GM21576 (cell line): ENCODE data around the gene FOXN4.
A peak's percentile ranks its signal among the peaks of the same experiment; 100 is the strongest.
"Not testable (repeated sequence)": the region's sequence is repeated elsewhere in the genome, so short reads cannot be mapped to it uniquely, and the experiment has no call there.

Experiments
- ATAC-seq: cut with Tn5 transposase; IDR thresholded peaks from one replicate; pipeline ENCODE4 v1.9.1; 2021; ENCODE audit warnings: mild to moderate bottlenecking, moderate library complexity; ENCODE audit not compliant: unreplicated experiment

The FOXN4 gene

DNA sequence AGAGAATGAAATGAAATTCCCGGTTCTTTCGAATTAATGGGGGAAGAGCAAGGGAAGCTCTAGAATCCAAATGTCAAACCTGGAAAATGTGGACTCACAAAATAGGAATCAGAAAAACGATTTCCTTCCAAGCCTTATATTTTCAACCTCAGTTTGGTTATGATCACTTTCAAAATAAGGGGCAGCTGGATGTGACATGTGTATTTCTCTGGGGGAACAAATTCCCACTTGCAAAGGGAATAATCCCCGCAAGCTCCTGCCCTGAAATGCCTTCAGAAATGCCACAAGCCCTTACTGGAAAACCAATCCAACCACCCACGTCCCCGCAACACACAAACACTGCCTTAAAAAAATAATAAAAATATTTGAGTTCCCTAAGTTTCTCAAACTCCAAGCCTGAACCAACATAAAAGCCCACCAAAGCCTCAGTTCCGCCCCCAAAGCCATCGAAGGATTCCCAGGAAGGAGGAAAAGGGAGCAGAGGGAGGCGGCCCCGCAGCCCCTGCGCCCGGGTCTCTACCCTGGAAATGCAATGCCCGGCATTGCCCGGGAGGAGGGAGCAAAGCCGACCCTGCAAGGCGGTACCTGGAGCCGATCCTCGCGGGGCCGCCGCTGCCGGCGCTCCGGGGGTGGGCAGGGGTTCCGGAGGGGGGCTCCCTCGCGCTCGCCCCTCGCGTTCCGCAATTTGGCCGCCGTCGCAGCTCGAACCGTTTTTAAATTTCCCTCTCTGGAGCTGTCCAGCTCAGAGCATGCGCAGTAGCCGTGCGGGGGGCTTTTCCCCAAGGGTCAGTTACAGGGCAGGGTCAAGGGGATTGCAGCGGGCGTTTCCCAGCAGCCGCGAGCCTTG lies at the start of gene FOXN4:
FOXN4 (minus strand) TSS at position 751 of the 847 bp plus-strand sequence. CDS start 963 bp downstream, outside the sequence.
- ATAC-seq = no peak

GRCh38 chr12:109358154-109358869 lies 49.2 kb upstream of the FOXN4 start:
- peak; percentile 85 for ATAC-seq

DNA sequence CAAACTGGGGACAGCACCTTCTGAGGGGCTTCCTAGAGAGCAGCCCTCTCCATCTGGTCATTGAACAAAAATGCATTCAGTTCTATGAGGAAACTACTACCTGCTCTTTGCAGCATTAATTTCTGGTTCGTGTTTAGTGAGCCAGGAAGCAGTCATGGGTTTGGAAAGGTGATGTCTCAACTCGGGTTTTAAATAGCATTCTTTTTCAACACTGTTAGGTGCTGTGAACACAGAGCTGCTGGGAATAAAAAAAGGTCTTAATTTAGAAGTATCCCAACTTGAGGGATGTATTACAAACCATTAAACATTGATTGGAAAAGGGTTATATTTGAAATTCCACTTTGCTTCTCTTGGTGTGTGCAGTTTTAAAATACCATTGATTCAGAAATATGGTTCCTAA lies 47.9 kb upstream of the FOXN4 start:
- no peak for ATAC-seq

GRCh38 chr12:109356577-109356976 lies 47.5 kb upstream of the FOXN4 start:
- ATAC-seq = no peak

GRCh38 chr12:109352184-109352583 lies 43.1 kb upstream of the FOXN4 start:
- no peak for ATAC-seq

DNA sequence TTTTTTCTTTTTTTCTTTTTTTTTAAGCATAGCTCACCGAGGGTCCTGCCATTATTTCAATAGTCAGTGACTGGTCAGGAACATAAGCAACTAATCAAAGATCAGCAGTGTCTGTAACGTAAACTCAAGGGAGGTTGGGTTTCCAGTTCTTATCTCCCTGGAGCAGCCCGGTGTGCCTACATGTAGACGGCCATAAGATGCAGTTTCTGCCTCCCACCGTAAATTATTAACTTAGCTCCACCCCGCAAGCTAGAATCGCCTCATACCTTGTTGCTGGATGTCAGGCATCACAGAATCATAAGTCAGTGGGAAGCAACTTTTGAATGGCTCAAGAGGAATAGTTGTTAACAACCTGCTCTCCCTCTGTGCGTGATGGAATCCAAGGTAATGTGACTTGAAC lies 38.5 kb upstream of the FOXN4 start, which contains the start of gene MYO1H:
MYO1H (plus strand) TSS at position 312 of the 400 bp plus-strand sequence; CDS start at position 373, 61 bp downstream.
- no peak for ATAC-seq

GRCh38 chr12:109346920-109347319 lies 37.8 kb upstream of the FOXN4 start:
- no peak for ATAC-seq

GRCh38 chr12:109345428-109345827 lies 36.3 kb upstream of the FOXN4 start:
- no peak for ATAC-seq

GRCh38 chr12:109343677-109344076 lies 34.6 kb upstream of the FOXN4 start:
- no peak for ATAC-seq

GRCh38 chr12:109336593-109336992 lies 27.5 kb upstream of the FOXN4 start:
- no peak for ATAC-seq

- no peak for ATAC-seq
These were observed 25.8 kb upstream of the FOXN4 start for GRCh38 chr12:109334887-109335286.

- ATAC-seq = no peak
These were observed 22.3 kb upstream of the FOXN4 start for GRCh38 chr12:109331301-109331952.

GRCh38 chr12:109330282-109331230 lies 21.5 kb upstream of the FOXN4 start:
- no peak for ATAC-seq

- ATAC-seq = no peak
These were observed 20.6 kb upstream of the FOXN4 start for GRCh38 chr12:109329686-109330085.

- ATAC-seq = no peak
These were observed 19.9 kb upstream of the FOXN4 start for GRCh38 chr12:109329003-109329402.

GRCh38 chr12:109321294-109321693 lies 12.2 kb upstream of the FOXN4 start:
- ATAC-seq = not testable (repeated sequence)

- no peak for ATAC-seq
These were observed 1.4 kb upstream of the FOXN4 start for GRCh38 chr12:109310247-109311125.

DNA sequence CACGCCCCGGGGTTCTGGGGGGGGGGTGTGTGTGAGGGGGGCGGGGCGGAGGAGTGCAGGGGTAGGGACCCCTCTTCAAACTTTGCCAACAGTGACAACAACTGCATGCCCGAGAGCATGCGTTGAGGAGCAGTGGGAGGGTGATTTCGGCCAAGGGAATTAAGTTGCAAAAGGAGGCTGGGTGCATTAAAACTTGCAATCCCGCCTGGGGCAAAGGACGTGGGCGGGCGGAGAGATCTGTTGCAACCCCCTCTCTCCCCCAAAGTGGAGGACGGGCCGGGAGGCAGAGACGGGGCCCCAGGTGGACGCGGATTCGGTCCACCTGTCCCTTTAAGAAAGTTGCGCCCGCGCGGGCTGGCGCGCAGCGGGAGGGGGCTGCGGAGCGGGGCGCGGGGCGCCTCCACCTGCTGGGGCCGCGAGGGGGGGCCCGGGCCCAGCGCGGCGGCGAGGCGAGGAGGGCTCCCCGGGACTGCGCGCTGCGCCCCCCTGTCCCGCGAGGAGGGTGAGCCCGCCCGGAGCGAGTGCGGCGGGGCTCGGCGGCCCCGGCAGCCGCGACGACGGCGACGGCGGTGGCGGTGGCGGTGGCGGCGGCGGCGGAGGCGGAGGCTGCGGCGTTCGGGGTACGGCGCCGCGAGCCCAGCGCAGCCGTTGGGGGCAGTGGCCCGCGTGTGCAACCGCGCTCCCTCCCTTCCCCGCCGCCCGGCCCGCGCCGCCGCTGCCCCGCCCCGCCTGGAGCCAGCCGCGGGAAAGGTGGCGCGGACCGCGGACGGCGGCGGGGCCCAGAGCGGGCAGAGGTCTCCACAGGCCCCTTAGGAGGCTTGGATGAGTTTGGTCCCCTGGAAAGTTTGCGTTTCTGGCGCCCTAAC lies 530 bp upstream of the FOXN4 start:
- ATAC-seq = no peak
